Stimulated activated CD4-positive, alpha-beta T cell treated with anti-CD3 and anti-CD28 coated beads, TNF-alpha, amount 100 ng/mL, for 24 hours (primary cell): ENCODE measurements around the gene C11orf91.
"Not testable (repeated sequence)": the region's sequence is repeated elsewhere in the genome, so short reads cannot be mapped to it uniquely, and the experiment has no call there.

Experiments
- DNase-seq, 3 experiments: peaks; one replicate each; pipeline ENCODE4 v3.0.0-alpha.2; 2020; ENCODE audit warnings: low read depth in 3 of 3

The C11orf91 gene

DNA sequence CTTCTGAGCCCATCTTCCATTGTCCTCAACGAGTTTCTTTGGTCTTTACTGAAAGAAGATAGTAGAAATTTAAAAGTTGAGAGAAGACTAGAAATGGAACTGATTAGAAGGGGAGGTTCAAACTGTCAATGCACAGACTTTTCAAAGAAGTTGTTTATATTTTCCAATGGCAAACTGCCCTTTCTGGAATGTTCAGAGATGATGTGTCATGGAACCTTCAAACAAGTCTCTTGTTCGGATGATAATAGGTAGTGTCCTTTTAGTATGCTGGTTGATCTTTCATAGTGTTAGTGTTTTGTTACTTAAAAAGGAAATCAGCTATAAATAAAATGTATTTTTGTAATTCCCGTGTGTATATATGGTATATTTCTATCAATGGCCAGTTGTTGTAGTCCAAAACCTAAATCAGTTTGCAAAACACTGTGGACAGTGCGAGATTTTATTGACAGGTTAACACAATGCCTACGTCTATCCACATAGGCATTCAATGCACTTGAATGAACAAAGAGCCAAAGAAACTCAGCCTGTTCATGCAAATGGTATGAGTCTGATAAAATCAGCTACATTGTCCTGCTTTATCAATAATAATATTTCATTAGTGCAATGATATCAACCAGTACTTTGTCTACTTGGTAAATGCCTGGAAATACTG is 30.9 kb downstream of the C11orf91 start:
- DNase-seq, result no peak

DNA sequence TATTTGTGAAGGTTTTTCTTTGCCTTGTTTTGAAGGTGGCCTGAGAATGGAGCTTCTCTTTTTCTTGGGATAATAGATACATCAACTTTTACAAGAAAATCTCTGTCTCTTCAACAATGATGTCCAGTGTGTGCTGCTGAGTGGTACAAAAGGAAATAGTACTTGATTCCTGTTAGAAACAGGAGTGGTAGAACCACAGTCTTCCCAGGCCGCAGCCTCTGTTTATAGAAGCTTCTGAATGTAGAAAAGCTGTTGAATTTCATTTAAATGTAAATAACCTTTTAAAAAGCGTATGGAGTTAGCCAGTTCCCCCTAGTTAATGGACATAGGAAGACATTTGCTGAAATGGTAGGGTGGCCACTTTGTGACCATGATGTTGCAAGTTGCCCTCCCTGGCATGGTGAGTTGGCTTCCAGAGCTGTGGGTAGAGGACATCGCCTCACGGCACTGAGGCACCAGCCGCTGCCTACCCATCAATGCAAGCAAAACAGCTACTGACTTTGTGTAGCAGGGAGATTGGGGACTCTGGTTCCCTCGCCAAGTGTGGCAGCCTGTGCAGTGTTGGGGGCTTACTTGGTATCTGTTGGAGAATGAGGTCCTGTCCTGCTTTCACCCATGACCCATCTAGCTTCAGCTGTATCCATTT is 31.6 kb downstream of the C11orf91 start:
- no peak for DNase-seq

DNA sequence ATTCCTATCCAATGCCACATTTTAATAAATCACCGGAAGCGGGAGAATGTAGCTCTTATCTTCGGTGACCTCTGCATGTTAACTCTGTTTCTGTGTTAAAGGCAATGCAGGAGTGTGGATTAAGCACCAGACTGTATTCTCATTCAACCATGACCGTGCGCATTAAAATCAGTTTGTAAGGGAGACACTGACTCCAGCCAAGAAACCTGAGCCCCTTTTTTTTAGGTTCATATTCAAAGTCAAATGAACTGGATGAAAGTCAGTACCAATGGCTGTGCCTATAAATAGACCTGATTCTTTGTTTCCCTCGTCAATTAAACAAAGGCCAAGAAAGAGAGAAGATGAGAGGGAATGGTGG is 32.2 kb downstream of the C11orf91 start:
- DNase-seq, result no peak

GRCh38 chr11:33667819-33668467 is 32.7 kb downstream of the C11orf91 start:
- no peak for DNase-seq

- no peak for DNase-seq
Observed at GRCh38 chr11:33665350-33666106, 35.1 kb downstream of the C11orf91 start.

- DNase-seq, result no peak
Observed at GRCh38 chr11:33664827-33665226, 35.8 kb downstream of the C11orf91 start.

DNA sequence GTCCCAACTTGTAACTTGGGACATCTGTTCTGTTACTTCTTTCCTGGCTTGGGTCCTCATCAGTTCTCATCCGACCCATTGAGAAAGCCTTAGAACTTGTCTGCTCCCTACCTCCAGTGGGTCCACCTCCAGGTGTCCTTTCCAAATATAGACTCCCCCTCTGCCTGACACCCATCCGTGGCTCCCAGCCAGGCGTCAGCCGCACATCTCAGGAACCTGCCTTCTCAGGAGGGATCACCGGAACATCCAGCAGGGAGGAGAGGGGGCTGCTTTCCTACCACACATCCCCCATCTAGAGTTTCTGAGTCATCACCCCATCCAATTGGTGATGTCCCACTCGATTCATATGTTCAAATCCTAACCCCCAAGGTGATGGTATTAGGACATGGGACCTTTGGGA is 36.5 kb downstream of the C11orf91 start:
- DNase-seq, result no peak

GRCh38 chr11:33663121-33663520 is 37.5 kb downstream of the C11orf91 start:
- DNase-seq, result no peak

GRCh38 chr11:33661526-33661925 is 39.1 kb downstream of the C11orf91 start:
- DNase-seq, result not testable (repeated sequence)

DNA sequence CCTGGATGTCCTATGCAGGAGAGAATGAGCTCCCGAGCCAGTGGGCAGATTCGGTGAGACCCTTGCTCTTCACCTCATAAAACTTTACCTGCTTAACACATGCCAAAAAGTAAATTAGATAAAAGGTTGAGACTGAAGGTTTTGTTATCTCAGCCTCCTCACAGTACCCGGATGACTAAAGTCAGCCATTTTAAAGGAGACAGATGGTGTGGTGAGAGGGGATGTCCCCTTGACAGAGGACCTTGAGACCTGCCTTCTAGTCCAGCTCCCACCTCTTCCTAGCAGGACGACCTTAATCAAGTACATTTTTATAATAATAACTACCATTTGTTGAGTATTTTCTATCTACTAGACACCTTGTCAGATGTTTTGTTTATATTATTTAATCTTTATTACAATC is 39.7 kb downstream of the C11orf91 start:
- no peak for DNase-seq

DNA sequence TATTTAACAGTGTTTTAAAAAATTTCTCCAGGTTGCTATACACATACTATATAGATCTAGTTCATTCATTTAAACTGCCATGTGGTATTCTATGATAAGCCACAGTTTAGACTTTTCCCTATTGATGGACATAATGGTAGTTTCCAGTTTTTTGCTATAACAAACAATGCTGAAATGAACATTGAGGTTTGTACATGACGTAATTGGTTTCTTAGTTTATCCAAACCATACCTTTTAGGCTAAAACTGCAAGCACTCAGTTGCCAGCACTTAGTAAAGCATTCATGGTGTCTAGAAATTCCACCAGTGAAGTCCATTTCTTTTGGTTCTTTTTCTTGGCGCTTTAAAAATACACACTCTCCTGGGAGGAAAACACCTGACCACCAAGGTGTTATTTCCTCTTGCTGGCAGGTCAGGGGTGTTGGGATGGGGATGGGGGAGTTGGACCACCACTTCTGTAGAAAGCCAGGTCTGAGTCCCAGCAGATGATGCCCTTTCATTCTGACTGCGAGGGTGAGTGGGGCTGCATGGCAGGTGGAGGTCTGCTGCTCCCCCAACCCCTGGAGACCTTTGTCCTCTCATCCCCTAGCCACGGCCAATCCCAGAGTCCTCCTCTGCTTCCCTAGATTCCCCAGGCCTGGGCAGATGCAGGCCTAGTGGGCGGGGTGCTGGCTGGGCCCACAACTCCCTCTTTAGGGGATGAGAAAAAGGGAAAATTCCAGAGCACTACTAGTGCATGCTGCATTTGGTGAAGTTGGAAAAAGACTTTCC is 41.1 kb downstream of the C11orf91 start:
- DNase-seq, result no peak

- no peak for DNase-seq
Observed at GRCh38 chr11:33658195-33658900, 42.3 kb downstream of the C11orf91 start.

DNA sequence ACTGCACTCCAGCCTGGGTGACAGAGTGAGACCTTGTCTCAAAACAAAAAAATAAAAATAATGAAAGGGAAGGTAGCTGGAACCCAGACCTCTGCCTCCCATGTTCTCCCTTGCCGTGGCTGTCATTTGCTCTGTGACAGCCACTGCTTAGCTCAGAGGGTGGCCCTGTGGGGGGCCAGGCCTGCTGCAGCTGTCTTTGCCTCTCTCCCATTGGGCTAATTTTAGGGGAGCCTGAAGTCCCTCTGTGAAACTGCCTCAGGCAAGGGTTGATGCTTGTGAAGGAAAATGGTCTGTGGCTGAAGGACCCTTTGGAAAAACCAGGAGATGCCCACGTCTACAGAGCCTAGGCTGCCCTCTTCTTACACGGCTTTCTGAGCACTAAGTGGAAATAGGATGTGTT is 42.9 kb downstream of the C11orf91 start:
- DNase-seq, result no peak

DNA sequence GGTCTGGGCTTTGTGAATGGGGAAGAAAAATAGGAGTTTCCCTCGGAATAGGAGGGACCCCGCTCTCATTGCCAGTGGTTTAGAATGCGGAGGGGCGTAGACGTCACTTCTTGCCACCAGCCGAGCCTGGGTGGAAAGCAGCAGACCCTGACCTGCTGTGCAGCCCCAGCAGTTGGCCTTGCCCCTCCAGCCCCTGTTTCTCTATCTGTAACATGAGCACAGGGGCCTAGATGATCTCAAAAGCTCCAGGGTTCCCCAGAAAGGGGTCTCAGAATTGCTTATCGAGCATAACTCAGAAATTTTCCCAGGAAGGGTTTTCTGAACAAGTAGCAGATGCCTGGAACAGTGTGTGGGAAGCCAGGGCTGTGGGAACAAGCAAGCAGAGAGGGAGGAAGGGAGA is 43.9 kb downstream of the C11orf91 start:
- no peak for DNase-seq

- no peak for DNase-seq
Observed at GRCh38 chr11:33655842-33656600, 44.6 kb downstream of the C11orf91 start.

- DNase-seq, result no peak
Observed at GRCh38 chr11:33654594-33654993, 46.0 kb downstream of the C11orf91 start.

DNA sequence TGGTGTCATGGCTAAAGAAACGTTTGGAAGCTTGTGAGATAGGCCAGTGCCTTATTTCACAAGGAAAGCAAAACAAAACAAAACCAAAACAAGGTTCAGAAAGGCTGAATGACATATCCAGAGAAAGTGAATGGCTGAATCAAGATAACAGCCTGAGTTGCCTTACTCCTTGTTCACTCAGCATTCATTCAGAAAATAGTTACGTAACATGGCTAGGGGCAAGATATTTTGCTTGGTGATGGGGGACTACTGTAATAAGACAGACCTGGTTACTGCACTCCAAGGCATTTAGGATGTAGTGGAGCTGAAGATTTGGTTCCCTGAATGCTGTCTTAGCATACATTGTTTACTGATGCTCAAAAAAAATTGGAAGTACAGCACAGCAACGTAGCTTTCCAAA is 47.7 kb downstream of the C11orf91 start:
- DNase-seq, result no peak

DNA sequence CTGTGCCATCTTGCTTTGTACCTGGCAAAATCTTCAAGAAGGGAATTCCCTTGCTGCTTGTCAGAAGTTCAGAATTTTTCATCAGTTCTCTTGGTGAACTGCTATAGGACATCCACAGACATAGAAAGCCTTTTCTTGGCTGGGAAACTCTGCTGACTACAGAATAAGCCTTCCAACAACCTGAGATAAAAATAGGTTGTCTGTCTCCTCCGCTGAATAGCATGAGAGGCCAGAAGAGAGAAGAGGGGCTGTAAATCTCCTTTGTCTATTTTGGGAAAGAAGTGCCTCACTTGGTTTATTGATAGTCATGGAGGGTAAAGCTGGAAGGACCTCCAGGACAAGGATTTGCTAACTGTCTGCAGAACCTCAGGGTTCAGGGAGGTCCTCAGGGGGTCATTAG is 48.2 kb downstream of the C11orf91 start:
- DNase-seq, result no peak

DNA sequence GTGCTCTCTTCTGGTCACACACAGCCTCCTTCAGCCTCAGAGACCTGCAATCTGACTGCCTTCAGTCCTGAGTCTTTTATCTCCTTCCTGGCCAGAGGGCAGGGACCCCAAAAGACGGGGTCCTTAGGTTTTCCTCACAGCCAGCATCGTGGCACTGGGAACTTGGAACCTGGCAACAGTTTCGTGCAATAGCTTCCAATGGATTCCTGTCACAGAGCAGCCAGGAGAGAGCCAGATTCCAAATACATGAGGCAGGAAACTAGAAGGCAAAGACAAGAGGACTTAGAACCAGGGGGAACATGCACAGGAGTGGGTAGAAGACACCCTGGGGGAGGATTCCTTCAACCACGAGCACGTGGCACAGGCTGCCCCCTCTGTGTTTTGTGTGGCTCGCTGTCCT is 48.6 kb downstream of the C11orf91 start:
- DNase-seq, result no peak

DNA sequence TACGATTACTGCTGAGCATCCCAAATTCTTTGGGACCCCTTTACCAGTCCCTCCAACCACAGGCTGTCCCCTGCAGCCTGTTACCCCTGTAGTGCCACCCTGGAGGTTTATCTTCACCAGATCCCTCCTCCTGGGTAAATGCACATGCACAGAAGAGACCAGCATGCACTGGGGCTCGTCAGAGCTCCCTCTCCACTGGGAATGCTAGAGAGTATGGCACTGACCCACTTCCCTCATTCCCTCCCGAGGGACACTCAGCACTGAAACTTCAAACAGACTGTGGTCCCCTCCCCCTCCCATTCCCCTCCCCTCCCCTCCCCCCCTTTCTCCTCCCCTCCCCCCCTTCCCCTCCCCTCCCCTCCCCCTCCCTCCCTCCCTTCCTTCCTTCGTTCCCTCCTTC is 49.1 kb downstream of the C11orf91 start:
- DNase-seq, result no peak
